ENCODE data around the gene GNE.

- no peak for TF ChIP-seq GLIS3 (CRISPR knock-in tag; IDR thresholded peaks at IDR 0.05)
- TF ChIP-seq ZFP3 (CRISPR knock-in tag; IDR thresholded peaks at IDR 0.05) = no peak
- no peak for TF ChIP-seq CSRNP3 (CRISPR knock-in tag; IDR thresholded peaks at IDR 0.05)
- no peak for TF ChIP-seq ISL1 (CRISPR knock-in tag; IDR thresholded peaks at IDR 0.05)
- no peak for TF ChIP-seq ZFP30 (CRISPR knock-in tag; IDR thresholded peaks at IDR 0.05)
- TF ChIP-seq BACH2 (CRISPR knock-in tag; IDR thresholded peaks at IDR 0.05; ENCODE audit: borderline replicate concordance) = no peak
- TF ChIP-seq PATZ1 (CRISPR knock-in tag; IDR thresholded peaks at IDR 0.05; ENCODE audit: borderline replicate concordance) = no peak
- no peak for TF ChIP-seq CREB5 (CRISPR knock-in tag; IDR thresholded peaks at IDR 0.05; ENCODE audit: low read depth)
- no peak for TF ChIP-seq SNAI2 (CRISPR knock-in tag; IDR thresholded peaks at IDR 0.05)
- no peak for TF ChIP-seq TSHZ2 (CRISPR knock-in tag; IDR thresholded peaks at IDR 0.05)
- no peak for TF ChIP-seq ZNF8 (CRISPR knock-in tag; IDR thresholded peaks at IDR 0.05)
These were observed 63.8 kb downstream of the GNE start for GRCh38 chr9:36194326-36195000.

Measured in SK-N-SH treated with all-trans-retinoic acid at 6 μM for 48 hours (cell line).